Ascending aorta (tissue), 2 donors: ENCODE results near the gene POU1F1. TPM values are rescaled to one million over a fixed set of nuclear protein-coding genes. Genes with fewer than 3 reads are reported as not detected.

Experiments used
- DNase-seq, 2 donors: peaks; one replicate each; pipeline ENCODE4 v3.0.0-alpha.2; 2019; ENCODE audit warnings: low spot score in 2 of 2
- H3K27ac ChIP-seq, 2 donors: fragments of 200-600 bp; sonication (generic); one replicate each; pipeline ENCODE4 v1.5.1; 2016 to 2017; ENCODE audit warnings: mild to moderate bottlenecking in 1 of 2
- H3K27me3 ChIP-seq: fragments of 200-600 bp; sonication (generic); one replicate; pipeline ENCODE4 v1.5.1; 2017
- H3K36me3 ChIP-seq, 2 donors: fragments of 200-600 bp; sonication (generic); one replicate each; pipeline ENCODE4 v1.5.1; 2016
- H3K4me1 ChIP-seq, 2 donors: fragments of 200-600 bp; sonication (generic); one replicate each; pipeline ENCODE4 v1.5.1; 2016 to 2017; ENCODE audit warnings: mild to moderate bottlenecking in 1 of 2
- H3K4me3 ChIP-seq, 2 donors: fragments of 200-600 bp; sonication (generic); one replicate each; pipeline ENCODE4 v1.5.1; 2016 to 2017; ENCODE audit warnings: mild to moderate bottlenecking in 1 of 2
- H3K9me3 ChIP-seq, 2 donors: fragments of 200-600 bp; sonication (generic); one replicate each; pipeline ENCODE4 v1.5.1; 2016
- CTCF ChIP-seq, 3 experiments: fragments of 200-600 bp in 2 of 3; fragments of 450-650 bp in 1 of 3; sonication (generic) in 2 of 3; IDR thresholded peaks; one replicate each; pipeline ENCODE4 v1.5.1; 2016 to 2019; ENCODE audit warnings: antibody characterized with exemption in 3 of 3, mild to moderate bottlenecking in 1 of 3, moderate library complexity in 1 of 3
- intact Hi-C: fragments of 100-400 bp; cut with DNase I; formaldehyde crosslinking; loops from one replicate; pipeline ENCODE4 v1.15.1; 2023
- total RNA-seq: library from RNA; depleted of rRNA; stranded (reverse); fragments of >200 nt; gene quantifications from one replicate; pipeline ENCODE4 v1.1.0, GENCODE V29; 2016

Gene POU1F1
- total RNA-seq, 1 donor from 2014 or later, result not detected

DNA sequence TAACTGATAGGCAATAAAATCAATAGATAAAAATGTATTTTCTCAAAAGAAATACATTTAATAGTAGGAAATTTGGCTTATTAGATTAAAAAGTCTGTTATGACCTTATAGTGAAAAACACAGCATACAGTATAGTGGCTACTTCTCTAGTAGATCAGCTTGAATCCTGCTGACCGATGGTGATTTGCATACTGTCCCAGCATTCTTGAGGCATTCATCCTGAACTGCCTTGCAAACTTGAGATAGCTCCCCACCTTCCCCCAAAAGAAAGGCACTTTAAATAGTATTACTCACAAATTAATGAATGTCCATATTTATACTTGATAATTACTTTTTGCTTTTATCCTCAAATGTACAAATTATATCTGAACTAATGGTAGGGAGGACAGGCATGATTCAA, 42.6 kb downstream of the POU1F1 start:
- intact Hi-C loops, result no loop called here
- H3K4me3 ChIP-seq, result no peak overlapping the region
- H3K36me3 ChIP-seq, result no peaks in the 10 kb centered on the region
- H3K4me1 ChIP-seq, result peaks cover 0 to 6% of the 10 kb centered on the region in 2 donors
- DNase-seq, result no peak
- no peaks in the 10 kb centered on the region for H3K27me3 ChIP-seq
- H3K27ac ChIP-seq, result no peak overlapping the region
- TF ChIP-seq CTCF (IDR thresholded peaks at IDR 0.05), result no peak
- no peaks in the 10 kb centered on the region for H3K9me3 ChIP-seq

DNA sequence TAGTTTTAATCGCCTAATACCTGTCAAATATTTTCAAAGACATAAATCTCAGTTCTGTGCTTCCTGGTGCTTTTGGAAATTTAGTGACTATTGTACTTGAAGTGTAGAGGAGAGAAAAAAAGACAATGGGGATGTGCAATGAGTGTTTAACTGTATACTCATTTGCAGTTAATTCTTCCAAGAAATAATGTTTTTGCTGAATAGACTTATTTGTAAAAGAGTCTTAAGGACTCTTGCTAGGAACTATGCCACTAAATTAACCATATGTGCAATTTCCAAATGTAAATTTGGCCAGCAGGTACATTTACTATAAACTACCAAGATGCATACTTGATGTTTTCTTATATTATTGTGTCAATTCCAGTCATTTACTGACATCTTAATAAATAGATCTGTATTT, 47.3 kb downstream of the POU1F1 start:
- peak overlapping the region in 1 of 2 donors; percentile 78 for H3K4me3 ChIP-seq
- no peak for TF ChIP-seq CTCF (IDR thresholded peaks at IDR 0.05)
- peaks cover 0 to 6% of the 10 kb centered on the region in 2 donors for H3K4me1 ChIP-seq
- DNase-seq, result no peak
- intact Hi-C loops, result loop anchor here (5.0 kb wide), 2 partner anchors 142 to 828 kb away; partner anchors contain the start of genes CGGBP1 and ZNF654
- H3K27ac ChIP-seq, result no peak overlapping the region
- no peaks in the 10 kb centered on the region for H3K9me3 ChIP-seq
- H3K27me3 ChIP-seq, result no peaks in the 10 kb centered on the region
- H3K36me3 ChIP-seq, result no peaks in the 10 kb centered on the region

DNA sequence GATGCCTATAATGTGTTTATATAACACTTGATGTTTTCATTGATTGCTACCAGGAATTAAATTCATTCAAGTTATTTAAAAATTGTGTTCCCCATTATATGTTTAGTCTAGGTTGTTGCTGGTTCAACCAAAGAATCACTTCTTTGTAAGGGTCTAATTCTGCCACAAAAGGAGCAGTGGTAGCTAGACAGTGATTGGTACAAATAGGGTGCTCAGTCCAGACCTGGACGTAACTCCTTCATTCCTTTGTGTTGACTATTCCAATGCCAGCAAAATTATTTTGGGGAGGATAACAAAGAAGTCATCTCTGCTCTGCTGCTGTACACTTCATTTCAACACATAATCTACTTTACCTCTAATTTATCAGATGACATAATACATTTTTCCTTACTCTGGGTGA, 48.1 kb downstream of the POU1F1 start:
- Histone ChIP-seq H3K36me3 (no peaks in the 10 kb centered on the region), H3K27me3 (no peaks in the 10 kb centered on the region), H3K4me3 (peak overlapping the region; percentile 78 to 88), H3K9me3 (no peaks in the 10 kb centered on the region), H3K27ac (no peak overlapping the region), H3K4me1 (peaks cover 0 to 5% of the 10 kb centered on the region in 2 donors)
- TF ChIP-seq CTCF (IDR thresholded peaks at IDR 0.05), result no peak
- intact Hi-C loops, result loop anchor here (5.0 kb wide), 2 partner anchors 141 to 829 kb away; partner anchors contain the start of genes CGGBP1 and ZNF654
- DNase-seq, result no peak

DNA sequence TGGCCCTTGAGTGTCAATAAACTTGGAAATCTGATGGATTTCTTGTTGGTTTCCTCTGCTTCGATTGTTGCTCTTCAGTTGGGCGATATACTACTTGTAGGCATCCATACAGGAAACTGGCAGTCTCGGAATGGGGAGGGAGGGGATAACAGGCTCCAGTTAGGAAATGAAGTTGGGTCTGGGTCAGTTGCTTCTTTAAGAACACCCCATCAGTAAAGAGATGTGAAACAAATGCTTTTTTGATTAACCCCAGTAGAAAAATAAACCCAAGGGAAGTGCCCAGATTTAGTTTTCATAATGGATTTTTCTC, 48.6 kb downstream of the POU1F1 start:
- H3K27me3 ChIP-seq, result no peaks in the 10 kb centered on the region
- no peaks in the 10 kb centered on the region for H3K36me3 ChIP-seq
- no peak for TF ChIP-seq CTCF (IDR thresholded peaks at IDR 0.05)
- H3K4me3 ChIP-seq, result peak overlapping the region; percentile 78 to 88
- peaks cover 0 to 2% of the 10 kb centered on the region in 2 donors for H3K4me1 ChIP-seq
- DNase-seq, result no peak
- peak overlapping the region; percentile 83 to 88 for H3K27ac ChIP-seq
- no peaks in the 10 kb centered on the region for H3K9me3 ChIP-seq
- intact Hi-C loops, result loop anchor here (2.0 to 5.0 kb wide), 3 partner anchors 140 to 830 kb away; partner anchors contain the start of genes CGGBP1, VGLL3 and ZNF654

DNA sequence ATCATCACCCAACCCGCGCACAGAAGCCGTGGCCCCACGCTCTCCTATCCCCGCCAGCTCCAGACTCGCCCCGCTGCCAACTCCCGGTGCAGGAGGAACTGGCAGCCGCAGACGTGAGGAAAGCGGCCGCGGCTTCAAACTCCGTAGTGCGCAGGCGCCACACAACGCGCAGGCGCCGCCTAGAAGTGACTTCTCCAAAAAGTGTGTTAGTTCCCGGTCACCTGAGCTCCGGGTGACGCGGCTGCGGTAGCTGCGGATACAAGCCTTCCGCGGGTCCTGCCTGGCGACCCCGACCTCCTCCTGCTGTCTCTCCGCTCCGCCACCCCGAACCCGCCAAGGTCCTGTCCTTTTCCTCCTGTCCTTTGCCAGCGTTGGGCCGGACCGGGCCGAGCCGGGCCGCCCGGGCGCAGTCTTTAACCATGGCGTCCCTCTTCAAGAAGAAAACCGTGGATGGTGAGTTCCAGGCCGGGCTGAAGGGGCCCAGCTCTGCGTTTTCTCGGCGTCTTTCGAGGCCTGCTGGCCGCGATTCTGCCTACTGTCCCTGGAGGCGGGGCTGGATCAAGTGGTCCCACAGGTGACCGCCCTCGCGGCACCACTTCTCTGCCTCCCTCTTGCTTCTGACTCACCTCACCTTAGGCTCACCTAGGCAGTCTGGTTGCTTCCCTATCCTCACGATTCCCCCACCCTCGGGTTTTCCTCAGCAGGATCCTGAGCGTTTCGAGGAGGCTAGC, 49.1 kb downstream of the POU1F1 start, which contains the start of gene CHMP2B:
Gene CHMP2B (plus strand): TSS at position 206 of the 731 bp plus-strand sequence. CDS start 214 bp downstream, at position 420.
- intact Hi-C loops, result loop anchor here (2.0 to 5.0 kb wide), 3 partner anchors 140 to 830 kb away; partner anchors contain the start of genes CGGBP1, VGLL3 and ZNF654
- peak; percentile 74 to 97 for DNase-seq
- TF ChIP-seq CTCF (IDR thresholded peaks at IDR 0.05), result no peak

More for the DNA sequence above, 49.1 kb downstream of the POU1F1 start, which contains the start of gene CHMP2B:
- Histone ChIP-seq H3K4me1 (peaks cover 0 to 2% of the 10 kb centered on the region in 2 donors), H3K27me3 (no peaks in the 10 kb centered on the region), H3K36me3 (no peaks in the 10 kb centered on the region), H3K27ac (peak within 1 kb of the TSS; percentile 83 to 88), H3K4me3 (peak within 1 kb of the TSS; percentile 78 to 88), H3K9me3 (no peaks in the 10 kb centered on the region)
